B cell (primary cell): ENCODE results near the gene NAV2.

ENCODE experiments used
- EZH2 ChIP-seq: IDR thresholded peaks from 2 replicates; pipeline ENCODE4 v1.6.1; 2012; ENCODE audit warnings: borderline replicate concordance, low read depth, mild to moderate bottlenecking, moderate library complexity, low read length; ENCODE audit not compliant: insufficient read depth, poor library complexity, severe bottlenecking
- TF ChIP-seq, protein P1 (sequence below): fragments of 200-600 bp; IDR thresholded peaks from one replicate; pipeline ENCODE4 v1.8.0; 2022; ENCODE audit warnings: antibody characterized with exemption, mild to moderate bottlenecking

DNA sequence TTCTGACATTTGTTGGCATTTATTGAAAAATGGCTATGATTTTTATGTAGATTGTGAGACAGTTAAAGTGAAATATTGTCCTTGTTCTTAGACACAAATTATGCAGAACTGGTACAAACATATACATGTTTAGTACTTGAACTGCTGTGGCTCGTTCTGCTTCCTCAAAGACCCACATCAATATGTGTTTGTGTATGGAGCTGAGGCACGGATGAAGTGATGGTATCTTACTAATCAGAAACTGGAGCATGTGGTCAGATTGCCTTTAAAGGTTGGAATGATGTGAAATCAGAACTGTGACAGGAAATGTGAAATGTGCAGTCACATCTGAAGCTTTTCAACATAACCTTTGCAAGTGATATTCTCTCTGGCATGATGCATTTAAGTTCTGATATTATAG, 130.4 kb downstream of the NAV2 start:
- TF ChIP-seq, protein P1, sequence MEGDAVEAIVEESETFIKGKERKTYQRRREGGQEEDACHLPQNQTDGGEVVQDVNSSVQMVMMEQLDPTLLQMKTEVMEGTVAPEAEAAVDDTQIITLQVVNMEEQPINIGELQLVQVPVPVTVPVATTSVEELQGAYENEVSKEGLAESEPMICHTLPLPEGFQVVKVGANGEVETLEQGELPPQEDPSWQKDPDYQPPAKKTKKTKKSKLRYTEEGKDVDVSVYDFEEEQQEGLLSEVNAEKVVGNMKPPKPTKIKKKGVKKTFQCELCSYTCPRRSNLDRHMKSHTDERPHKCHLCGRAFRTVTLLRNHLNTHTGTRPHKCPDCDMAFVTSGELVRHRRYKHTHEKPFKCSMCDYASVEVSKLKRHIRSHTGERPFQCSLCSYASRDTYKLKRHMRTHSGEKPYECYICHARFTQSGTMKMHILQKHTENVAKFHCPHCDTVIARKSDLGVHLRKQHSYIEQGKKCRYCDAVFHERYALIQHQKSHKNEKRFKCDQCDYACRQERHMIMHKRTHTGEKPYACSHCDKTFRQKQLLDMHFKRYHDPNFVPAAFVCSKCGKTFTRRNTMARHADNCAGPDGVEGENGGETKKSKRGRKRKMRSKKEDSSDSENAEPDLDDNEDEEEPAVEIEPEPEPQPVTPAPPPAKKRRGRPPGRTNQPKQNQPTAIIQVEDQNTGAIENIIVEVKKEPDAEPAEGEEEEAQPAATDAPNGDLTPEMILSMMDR = no peak
- no peak for TF ChIP-seq EZH2
